Naive thymus-derived CD4-positive, alpha-beta T cell (primary cell): ENCODE measurements around the gene RNF13. TPM values are rescaled to one million over a fixed set of nuclear protein-coding genes. Genes with fewer than 3 reads are reported as not detected.

Experiments
- ATAC-seq: fragments of 150-1000 bp; cut with Tn5 transposase; 2 replicates; pipeline ENCODE4 v1.10.0; 2021; ENCODE audit warnings: mild to moderate bottlenecking, moderate library complexity
- CTCF ChIA-PET: fragments of 350-600 bp; sonication (Branson Sonifier 250); formaldehyde crosslinking; loops from one replicate; lab custom pipeline; 2021; ENCODE audit warnings: antibody characterized with exemption; lab: Charles Lee
- POLR2A ChIA-PET: fragments of 350-600 bp; sonication (Branson Sonifier 250); formaldehyde crosslinking; loops from one replicate; lab custom pipeline; 2021; ENCODE audit warnings: antibody characterized with exemption, inconsistent platforms; lab: Charles Lee
- DNase-seq, 9 donors: peaks; one replicate each; pipeline versions ENCODE4 v3.0.0 to v3.0.0-alpha.2; 2020 to 2022; ENCODE audit warnings: mixed read lengths in 1 of 9
- H3K27ac ChIP-seq: one replicate; pipeline ENCODE4 v1.7.0; 2013; ENCODE audit warnings: mild to moderate bottlenecking, low read depth, low read length, moderate library complexity
- H3K27me3 ChIP-seq, 2 donors: one replicate each; pipeline ENCODE4 v1.7.0; 2013; ENCODE audit warnings: low read length in 2 of 2, mild to moderate bottlenecking in 2 of 2, moderate library complexity in 2 of 2; ENCODE audit not compliant: control insufficient read depth in 2 of 2, insufficient read depth in 2 of 2
- H3K36me3 ChIP-seq, 3 experiments: 1 replicate in 2 of 3; 2 replicates in 1 of 3; pipeline ENCODE4 v1.7.0; 2013; ENCODE audit warnings: low read length in 3 of 3, mild to moderate bottlenecking in 3 of 3, moderate library complexity in 1 of 3; ENCODE audit not compliant: insufficient read depth in 3 of 3, control insufficient read depth in 2 of 3
- H3K4me1 ChIP-seq, 2 donors: one replicate each; pipeline ENCODE4 v1.7.0; 2013; ENCODE audit warnings: low read length in 2 of 2, mild to moderate bottlenecking in 2 of 2, moderate library complexity in 1 of 2; ENCODE audit not compliant: control insufficient read depth in 2 of 2, insufficient read depth in 2 of 2
- H3K4me3 ChIP-seq: 2 replicates; pipeline ENCODE4 v1.7.0; 2013; ENCODE audit warnings: mild to moderate bottlenecking, low read length
- H3K9me3 ChIP-seq, 3 experiments: 1 replicate in 2 of 3; 2 replicates in 1 of 3; pipeline ENCODE4 v1.7.0; 2013; ENCODE audit warnings: low read length in 3 of 3; ENCODE audit not compliant: control insufficient read depth in 2 of 3
- H3K27ac Mint-ChIP-seq, 9 donors: one replicate each; pipeline ENCODE4 v1.8.0; 2020 to 2022; ENCODE audit warnings: mixed read lengths in 9 of 9, mild to moderate bottlenecking in 8 of 9, moderate library complexity in 5 of 9, inconsistent platforms in 2 of 9
- H3K27me3 Mint-ChIP-seq, 5 donors: one replicate each; pipeline ENCODE4 v1.8.0; 2021 to 2022; ENCODE audit warnings: mixed read lengths in 5 of 5, mild to moderate bottlenecking in 1 of 5
- H3K36me3 Mint-ChIP-seq, 5 donors: one replicate each; pipeline ENCODE4 v1.8.0; 2020 to 2022; ENCODE audit warnings: mixed read lengths in 5 of 5, mild to moderate bottlenecking in 3 of 5, inconsistent platforms in 1 of 5
- H3K4me1 Mint-ChIP-seq, 7 donors: one replicate each; pipeline ENCODE4 v1.8.0; 2020 to 2022; ENCODE audit warnings: mixed read lengths in 7 of 7, mild to moderate bottlenecking in 3 of 7, inconsistent platforms in 1 of 7
- H3K4me3 Mint-ChIP-seq, 10 donors: one replicate each; pipeline ENCODE4 v1.8.0; 2020 to 2022; ENCODE audit warnings: mild to moderate bottlenecking in 10 of 10, mixed read lengths in 10 of 10, moderate library complexity in 6 of 10, inconsistent platforms in 2 of 10
- H3K9me3 Mint-ChIP-seq, 11 donors: one replicate each; pipeline ENCODE4 v1.8.0; 2020 to 2022; ENCODE audit warnings: mixed read lengths in 11 of 11, mild to moderate bottlenecking in 4 of 11, inconsistent platforms in 1 of 11, moderate library complexity in 1 of 11
- intact Hi-C, 2 donors: fragments of 100-400 bp; cut with micrococcal nuclease; formaldehyde crosslinking; loops; one replicate each; pipeline ENCODE4 v1.15.1; 2023
- polyA plus RNA-seq, 2 donors: library from polyadenylated mRNA; unstranded; fragments of 300-500 nt; fragmentation: Illumina TruSeq; gene quantifications; one replicate each; pipeline ENCODE4 v1.2.3, GENCODE V29; 2021
- total RNA-seq, 6 experiments: library from RNA in 5 of 6; stranded (reverse) in 5 of 6; gene quantifications; 1 replicate in 5 of 6; 2 replicates in 1 of 6; pipeline ENCODE4 v1.2.3 and lab custom pipeline; 2021 to 2026

RNF13 gene
- total and polyA plus RNA-seq, 7 experiments from 2014 or later = 41.2 to 131 (median 66.6) TPM

DNA sequence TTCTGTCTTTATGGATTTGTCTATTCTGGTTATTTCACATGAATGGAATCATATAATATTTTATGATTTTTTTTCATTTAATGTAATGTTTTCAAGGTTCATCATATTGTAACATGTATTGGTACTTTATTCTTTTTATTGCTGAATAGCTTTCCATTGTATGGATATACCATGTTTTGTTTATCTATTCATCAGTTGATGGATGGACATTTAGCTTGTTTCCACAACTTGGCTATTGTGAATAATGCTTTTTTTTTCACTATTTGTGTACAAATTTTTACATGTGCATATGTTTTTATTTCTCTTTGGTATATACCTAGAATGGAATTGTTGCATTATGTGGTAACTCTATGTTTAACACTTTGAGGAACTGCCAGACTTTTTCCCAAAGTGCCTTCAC lies 93.0 kb downstream of the RNF13 start:
- Mint-ChIP-seq H3K9me3 (no peaks in the 10 kb centered on the region), H3K36me3 (peaks cover 3 to 39% (median 20%) of the 10 kb centered on the region in 5 donors), H3K4me3 (no peak overlapping the region), H3K4me1 (peaks cover 0 to 18% (median 0%) of the 10 kb centered on the region in 7 donors), H3K27me3 (no peaks in the 10 kb centered on the region), H3K27ac (no peak overlapping the region)
- Histone ChIP-seq H3K9me3 (no peaks in the 10 kb centered on the region), H3K27ac (no peak overlapping the region), H3K4me3 (no peak overlapping the region), H3K4me1 (no peaks in the 10 kb centered on the region), H3K27me3 (no peaks in the 10 kb centered on the region), H3K36me3 (no peaks in the 10 kb centered on the region)
- ChIA-PET CTCF (no interaction called here), POLR2A (interaction anchor here (0.6 kb wide), 1 partner anchor 661 kb away, joined by 4 read pairs; no protein-coding TSS in a partner anchor)
- ATAC-seq = no peak
- intact Hi-C loops = no loop called here
- no peak for DNase-seq

DNA sequence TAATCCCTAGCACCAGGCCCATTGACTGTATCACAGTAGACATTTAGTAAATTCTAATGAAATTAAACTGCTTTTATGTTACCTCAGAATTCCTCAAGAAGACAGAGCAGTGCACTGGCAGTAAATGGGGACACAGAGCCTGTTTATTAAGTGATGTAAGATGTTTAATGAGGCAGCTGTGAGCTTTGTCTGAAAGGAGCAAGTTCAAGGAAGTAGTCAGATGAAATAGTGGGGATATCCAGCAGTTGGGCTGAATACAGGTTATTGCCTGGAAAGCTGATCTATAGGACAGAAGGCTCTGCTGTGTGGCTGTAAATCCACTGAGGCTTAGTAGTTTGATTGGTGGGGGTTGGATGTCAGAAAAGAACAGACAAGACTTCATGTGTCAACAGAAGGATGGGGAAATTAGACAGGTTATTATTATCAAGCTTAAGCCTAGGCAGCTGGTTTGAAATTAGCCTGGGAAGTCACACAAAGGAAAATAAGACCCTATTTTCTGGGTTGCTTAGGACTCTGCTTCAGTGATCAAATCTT lies 95.5 kb downstream of the RNF13 start:
- H3K9me3 Mint-ChIP-seq = no peaks in the 10 kb centered on the region
- Histone ChIP-seq H3K36me3 (peaks cover 0 to 2% (median 0%) of the 10 kb centered on the region in 3 experiments), H3K27me3 (no peaks in the 10 kb centered on the region), H3K4me1 (no peaks in the 10 kb centered on the region), H3K4me3 (no peak overlapping the region), H3K9me3 (no peaks in the 10 kb centered on the region), H3K27ac (no peak overlapping the region)
- intact Hi-C loops = no loop called here
- peaks cover 0 to 14% (median 0%) of the 10 kb centered on the region in 7 donors for H3K4me1 Mint-ChIP-seq
- H3K4me3 Mint-ChIP-seq = no peak overlapping the region
- ATAC-seq (no peak), DNase-seq (no peak)
- H3K27ac Mint-ChIP-seq = peak overlapping the region in 1 of 9 donors; percentile 40
- CTCF ChIA-PET = no interaction called here
- no peaks in the 10 kb centered on the region for H3K27me3 Mint-ChIP-seq
- POLR2A ChIA-PET = no interaction called here
- peaks cover 6 to 51% (median 28%) of the 10 kb centered on the region in 5 donors for H3K36me3 Mint-ChIP-seq

DNA sequence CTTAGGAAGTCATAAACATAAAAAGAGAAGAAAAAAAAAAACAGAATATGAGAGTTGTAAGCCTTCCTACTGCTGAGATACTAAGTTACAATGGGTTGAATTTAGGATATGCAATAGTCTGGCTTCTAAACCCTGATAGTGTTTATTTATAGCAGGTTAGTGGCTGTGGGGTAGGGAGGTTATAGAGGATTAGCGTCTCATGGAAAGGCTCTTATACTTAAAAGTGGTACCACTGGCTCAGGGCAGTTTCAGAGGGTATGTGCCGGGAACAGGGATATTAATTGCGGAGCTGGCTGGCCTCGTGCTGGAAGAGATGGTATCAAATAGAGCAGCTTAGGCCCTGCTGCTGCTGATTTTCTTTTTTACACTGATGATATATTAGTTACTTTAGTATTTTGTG lies 96.9 kb downstream of the RNF13 start:
- Mint-ChIP-seq H3K27me3 (no peaks in the 10 kb centered on the region), H3K36me3 (peaks cover 10 to 52% (median 37%) of the 10 kb centered on the region in 5 donors), H3K27ac (peak overlapping the region in 3 of 9 donors; percentile 18 to 40 (median 21)), H3K4me1 (peaks cover 0 to 14% (median 0%) of the 10 kb centered on the region in 7 donors), H3K9me3 (no peaks in the 10 kb centered on the region), H3K4me3 (no peak overlapping the region)
- intact Hi-C loops = no loop called here
- Histone ChIP-seq H3K27ac (no peak overlapping the region), H3K4me3 (no peak overlapping the region), H3K36me3 (peaks cover 0 to 3% (median 0%) of the 10 kb centered on the region in 3 experiments), H3K9me3 (no peaks in the 10 kb centered on the region), H3K27me3 (no peaks in the 10 kb centered on the region), H3K4me1 (no peaks in the 10 kb centered on the region)
- DNase-seq (no peak), ATAC-seq (no peak)
- ChIA-PET POLR2A (no interaction called here), CTCF (no interaction called here)

DNA sequence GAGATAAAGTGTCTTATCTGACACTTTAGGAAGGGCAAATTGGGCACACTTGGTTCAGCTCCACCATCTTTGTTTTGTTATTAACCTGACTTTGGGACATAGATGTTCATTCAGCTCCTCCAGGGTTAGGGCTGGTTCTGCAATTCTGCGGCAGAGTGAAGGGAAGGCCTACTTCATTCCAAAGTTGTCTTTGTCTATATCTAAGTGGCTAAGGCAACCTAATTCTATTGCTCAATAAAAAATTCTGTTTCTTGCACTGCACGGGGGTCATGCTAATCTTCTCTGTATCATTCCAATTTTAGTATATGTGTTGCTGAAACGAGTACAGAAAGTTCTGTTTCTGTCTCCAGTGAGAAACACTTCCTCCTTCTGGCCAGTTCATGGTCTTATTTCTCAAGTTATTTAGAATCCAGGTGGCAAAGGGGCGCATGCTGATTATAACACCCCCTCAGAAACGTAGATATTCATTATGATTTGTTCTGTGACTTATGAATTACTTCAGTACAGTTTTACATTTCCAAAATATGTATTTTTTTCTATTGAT lies 104.2 kb downstream of the RNF13 start:
- Histone ChIP-seq H3K36me3 (peaks cover 0 to 6% (median 3%) of the 10 kb centered on the region in 3 experiments), H3K4me1 (no peaks in the 10 kb centered on the region), H3K27ac (no peak overlapping the region), H3K27me3 (peaks cover 0 to 2% of the 10 kb centered on the region in 2 donors), H3K9me3 (no peaks in the 10 kb centered on the region), H3K4me3 (no peak overlapping the region)
- ChIA-PET CTCF (no interaction called here), POLR2A (no interaction called here)
- Mint-ChIP-seq H3K36me3 (peaks cover 11 to 58% (median 50%) of the 10 kb centered on the region in 5 donors), H3K27me3 (no peaks in the 10 kb centered on the region), H3K4me1 (peaks cover 0 to 4% (median 0%) of the 10 kb centered on the region in 7 donors), H3K4me3 (no peak overlapping the region), H3K27ac (no peak overlapping the region), H3K9me3 (no peaks in the 10 kb centered on the region)
- DNase-seq = no peak
- no peak for ATAC-seq
- intact Hi-C loops = no loop called here

DNA sequence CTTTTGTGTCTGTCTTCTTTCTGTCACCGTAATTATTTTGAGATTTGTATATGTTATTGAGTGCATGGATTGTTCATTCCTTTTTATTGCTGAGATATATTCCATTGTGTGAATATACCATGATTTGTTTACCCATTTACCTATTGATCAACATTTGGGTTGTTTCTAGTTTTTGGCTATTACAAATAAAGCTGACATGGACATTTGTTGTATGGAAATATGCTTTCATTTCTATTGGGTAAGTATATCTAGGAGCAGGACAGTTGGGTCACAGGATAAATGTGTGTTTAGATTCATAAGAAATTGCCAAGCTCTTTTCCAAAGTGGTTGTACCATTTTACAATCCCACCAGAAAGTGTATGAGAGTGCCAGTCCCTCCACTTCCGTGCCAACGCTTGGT lies 106.5 kb downstream of the RNF13 start:
- intact Hi-C loops = no loop called here
- Mint-ChIP-seq H3K4me1 (peaks cover 0 to 4% (median 0%) of the 10 kb centered on the region in 7 donors), H3K4me3 (no peak overlapping the region), H3K27ac (no peak overlapping the region), H3K27me3 (no peaks in the 10 kb centered on the region), H3K36me3 (peaks cover 5 to 49% (median 41%) of the 10 kb centered on the region in 5 donors), H3K9me3 (no peaks in the 10 kb centered on the region)
- no peak overlapping the region for H3K27ac ChIP-seq
- peaks cover 0 to 2% of the 10 kb centered on the region in 2 donors for H3K27me3 ChIP-seq
- no peak for ATAC-seq
- H3K4me3 ChIP-seq = no peak overlapping the region
- DNase-seq = no peak
- CTCF ChIA-PET = no interaction called here
- H3K9me3 ChIP-seq = no peaks in the 10 kb centered on the region
- POLR2A ChIA-PET = no interaction called here
- H3K4me1 ChIP-seq = no peaks in the 10 kb centered on the region
- H3K36me3 ChIP-seq = peaks cover 0 to 13% (median 3%) of the 10 kb centered on the region in 3 experiments

DNA sequence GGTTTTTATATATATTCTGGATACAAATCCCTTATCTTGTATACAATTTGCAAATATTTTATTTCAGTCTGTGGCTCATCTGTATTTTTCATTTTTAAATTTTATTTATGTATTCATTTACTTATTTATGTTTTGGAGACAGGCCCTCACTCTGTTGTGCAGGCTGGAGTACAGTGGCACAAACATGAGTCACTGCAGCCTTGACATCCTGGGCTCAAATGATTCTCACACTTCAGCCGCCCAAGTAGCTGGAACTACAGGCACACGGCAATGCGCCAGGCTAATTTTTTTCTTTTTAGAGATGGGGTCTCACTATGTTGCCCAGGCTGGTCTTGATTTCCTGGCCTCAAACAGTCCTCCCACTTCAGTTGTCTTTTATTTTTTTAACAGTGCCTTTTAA lies 107.1 kb downstream of the RNF13 start:
- DNase-seq (no peak), ATAC-seq (no peak)
- H3K27me3 ChIP-seq = peaks cover 0 to 2% of the 10 kb centered on the region in 2 donors
- H3K9me3 Mint-ChIP-seq = no peaks in the 10 kb centered on the region
- no peak overlapping the region for H3K4me3 ChIP-seq
- ChIA-PET POLR2A (no interaction called here), CTCF (no interaction called here)
- H3K4me3 Mint-ChIP-seq = no peak overlapping the region
- no peak overlapping the region for H3K27ac ChIP-seq
- intact Hi-C loops = no loop called here
- H3K4me1 ChIP-seq = no peaks in the 10 kb centered on the region
- no peaks in the 10 kb centered on the region for H3K9me3 ChIP-seq
- no peaks in the 10 kb centered on the region for H3K27me3 Mint-ChIP-seq
- H3K27ac Mint-ChIP-seq = no peak overlapping the region
- H3K4me1 Mint-ChIP-seq = peaks cover 0 to 4% (median 0%) of the 10 kb centered on the region in 7 donors
- H3K36me3 Mint-ChIP-seq = peaks cover 5 to 49% (median 39%) of the 10 kb centered on the region in 5 donors
- H3K36me3 ChIP-seq = peaks cover 0 to 17% (median 3%) of the 10 kb centered on the region in 3 experiments

DNA sequence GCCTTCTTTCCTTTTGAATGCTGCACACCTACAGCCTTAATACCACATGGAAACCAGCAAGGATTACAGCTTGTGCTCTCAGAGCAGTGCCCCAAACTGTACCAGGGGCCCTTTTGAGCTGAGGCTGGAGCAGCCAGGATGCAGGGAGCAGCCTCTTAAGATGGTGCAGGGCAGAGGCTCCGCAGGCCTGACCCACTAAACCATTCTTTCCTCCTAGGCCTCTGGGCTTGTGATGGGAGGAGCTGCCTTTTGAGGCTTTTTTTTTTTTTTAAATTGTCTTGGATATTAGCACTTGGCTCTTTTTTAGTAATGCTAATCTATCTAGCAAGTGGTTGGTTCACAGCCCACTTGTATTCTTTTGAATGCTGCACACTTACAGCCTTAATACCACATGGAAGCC lies 120.0 kb downstream of the RNF13 start:
- Histone ChIP-seq H3K27ac (no peak overlapping the region), H3K9me3 (no peaks in the 10 kb centered on the region), H3K4me1 (no peaks in the 10 kb centered on the region), H3K36me3 (peaks cover 0 to 6% (median 0%) of the 10 kb centered on the region in 3 experiments), H3K27me3 (no peaks in the 10 kb centered on the region), H3K4me3 (no peak overlapping the region)
- ChIA-PET CTCF (interaction anchor here (0.6 kb wide), 1 partner anchor 855 kb away, joined by 3 read pairs; no protein-coding TSS in a partner anchor), POLR2A (no interaction called here)
- Mint-ChIP-seq H3K27ac (no peak overlapping the region), H3K27me3 (no peaks in the 10 kb centered on the region), H3K4me1 (peaks cover 9 to 30% (median 21%) of the 10 kb centered on the region in 7 donors), H3K9me3 (peaks cover 0 to 17% (median 3%) of the 10 kb centered on the region in 11 donors), H3K4me3 (no peak overlapping the region), H3K36me3 (peaks cover 8 to 77% (median 61%) of the 10 kb centered on the region in 5 donors)
- intact Hi-C loops = no loop called here
- DNase-seq (no peak), ATAC-seq (no peak)
